Uterus (tissue), 4 donors: ENCODE data around the gene SLC34A3. TPM values are rescaled to one million over a fixed set of nuclear protein-coding genes. Genes with fewer than 3 reads are reported as not detected.

Experiments used
- DNase-seq, 2 donors: peaks; one replicate each; pipeline ENCODE4 v3.0.0-alpha.2; 2019 to 2020
- H3K27ac ChIP-seq, 2 donors: fragments of 200-600 bp; sonication (generic); 1 replicate in 1 of 2; 2 replicates in 1 of 2; pipeline ENCODE4 v1.5.1; 2016 to 2018
- H3K27me3 ChIP-seq, 2 donors: fragments of 200-600 bp; sonication (generic); one replicate each; pipeline ENCODE4 v1.5.1; 2018 to 2019; ENCODE audit warnings: control low read depth in 1 of 2
- H3K36me3 ChIP-seq, 2 donors: fragments of 200-600 bp; sonication (generic); one replicate each; pipeline ENCODE4 v1.5.1; 2019; ENCODE audit warnings: control low read depth in 1 of 2
- H3K4me1 ChIP-seq, 2 donors: fragments of 200-600 bp; sonication (generic); one replicate each; pipeline ENCODE4 v1.5.1; 2018 to 2019; ENCODE audit warnings: control low read depth in 1 of 2
- H3K4me3 ChIP-seq, 2 donors: fragments of 200-600 bp; sonication (generic); 1 replicate in 1 of 2; 2 replicates in 1 of 2; pipeline ENCODE4 v1.5.1; 2018 to 2019; ENCODE audit warnings: mild to moderate bottlenecking in 1 of 2
- H3K9me3 ChIP-seq, 2 donors: fragments of 200-600 bp; sonication (generic); one replicate each; pipeline ENCODE4 v1.5.1; 2019; ENCODE audit warnings: control low read depth in 1 of 2
- CTCF ChIP-seq, 4 experiments: fragments of 200-600 bp in 2 of 4; fragments of 450-650 bp in 2 of 4; sonication (generic) in 2 of 4; IDR thresholded peaks; one replicate each; pipeline ENCODE4 v1.5.1; 2016 to 2019; ENCODE audit warnings: antibody characterized with exemption in 4 of 4, mild to moderate bottlenecking in 2 of 4, moderate library complexity in 1 of 4
- POLR2A ChIP-seq, 2 donors: fragments of 450-650 bp; IDR thresholded peaks; one replicate each; pipeline ENCODE4 v1.6.1; 2016; ENCODE audit warnings: antibody characterized with exemption in 2 of 2, mild to moderate bottlenecking in 1 of 2, moderate library complexity in 1 of 2
- intact Hi-C: fragments of 100-400 bp; cut with DNase I; formaldehyde crosslinking; loops from one replicate; pipeline ENCODE4 v1.15.1; 2023; ENCODE audit warnings: low total_unique reads
- total RNA-seq, 4 donors: library from RNA; depleted of rRNA in 3 of 4; stranded (reverse); fragments of >200 nt in 3 of 4; gene quantifications; one replicate each; pipeline versions ENCODE4 v1.1.0 to v1.2.4, GENCODE V29; 2014 to 2023
- donor health status: DM: yes; HTN: yes; CAD: no.

The SLC34A3 gene
- total RNA-seq, 4 donors from 2014 or later = 0.48 TPM; not detected in 3

GRCh38 chr9:137233143-137233980, 2.7 kb downstream of the SLC34A3 start:
- Histone ChIP-seq H3K27me3 (peaks cover 5 to 25% of the 10 kb centered on the region in 2 donors), H3K4me3 (no peak overlapping the region), H3K27ac (no peak overlapping the region), H3K9me3 (no peaks in the 10 kb centered on the region), H3K36me3 (no peaks in the 10 kb centered on the region), H3K4me1 (peaks cover 0 to 9% of the 10 kb centered on the region in 2 donors)
- TF ChIP-seq CTCF (IDR thresholded peaks at IDR 0.05) (no peak), POLR2A (IDR thresholded peaks at IDR 0.05) (no peak)
- intact Hi-C loops = no loop called here
- DNase-seq = no peak

- H3K9me3 ChIP-seq = no peaks in the 10 kb centered on the region
- TF ChIP-seq CTCF (IDR thresholded peaks at IDR 0.05) (no peak), POLR2A (IDR thresholded peaks at IDR 0.05) (no peak)
- intact Hi-C loops = no loop called here
- H3K36me3 ChIP-seq = no peaks in the 10 kb centered on the region
- peaks cover 0 to 9% of the 10 kb centered on the region in 2 donors for H3K4me1 ChIP-seq
- DNase-seq = no peak
- H3K27ac ChIP-seq = no peak overlapping the region
- peaks cover 0 to 17% of the 10 kb centered on the region in 2 donors for H3K27me3 ChIP-seq
- H3K4me3 ChIP-seq = no peak overlapping the region
Measured at GRCh38 chr9:137234055-137234697, 3.5 kb downstream of the SLC34A3 start.

- H3K27ac ChIP-seq = no peak overlapping the region
- no peak overlapping the region for H3K4me3 ChIP-seq
- H3K4me1 ChIP-seq = peaks cover 0 to 9% of the 10 kb centered on the region in 2 donors
- no peaks in the 10 kb centered on the region for H3K9me3 ChIP-seq
- intact Hi-C loops = no loop called here
- H3K36me3 ChIP-seq = no peaks in the 10 kb centered on the region
- no peak for DNase-seq
- TF ChIP-seq CTCF (IDR thresholded peaks at IDR 0.05) = no peak
- TF ChIP-seq POLR2A (IDR thresholded peaks at IDR 0.05) = no peak
- peaks cover 0 to 10% of the 10 kb centered on the region in 2 donors for H3K27me3 ChIP-seq
Measured at GRCh38 chr9:137234758-137235423, 4.2 kb downstream of the SLC34A3 start.

- TF ChIP-seq CTCF (IDR thresholded peaks at IDR 0.05) = no peak
- TF ChIP-seq POLR2A (IDR thresholded peaks at IDR 0.05) = no peak
- Histone ChIP-seq H3K36me3 (no peaks in the 10 kb centered on the region), H3K9me3 (no peaks in the 10 kb centered on the region), H3K27me3 (peaks cover 0 to 4% of the 10 kb centered on the region in 2 donors), H3K4me1 (peaks cover 0 to 9% of the 10 kb centered on the region in 2 donors), H3K4me3 (peak overlapping the region in 1 of 2 donors; percentile 17), H3K27ac (peak overlapping the region in 1 of 2 donors; percentile 22)
- DNase-seq = no peak
- intact Hi-C loops = no loop called here
Measured at GRCh38 chr9:137235424-137236237, 4.9 kb downstream of the SLC34A3 start.
